Measurements from ENCODE around the gene MUC13. TPM values are rescaled to one million over a fixed set of nuclear protein-coding genes. Genes with fewer than 3 reads are reported as not detected.

Gene MUC13
- total and polyA plus RNA-seq, 9 of the 15 experiments (the other 6 are each of a cell fraction or from before 2014, with no cell fraction given): 0.09 TPM; not detected in 8

DNA sequence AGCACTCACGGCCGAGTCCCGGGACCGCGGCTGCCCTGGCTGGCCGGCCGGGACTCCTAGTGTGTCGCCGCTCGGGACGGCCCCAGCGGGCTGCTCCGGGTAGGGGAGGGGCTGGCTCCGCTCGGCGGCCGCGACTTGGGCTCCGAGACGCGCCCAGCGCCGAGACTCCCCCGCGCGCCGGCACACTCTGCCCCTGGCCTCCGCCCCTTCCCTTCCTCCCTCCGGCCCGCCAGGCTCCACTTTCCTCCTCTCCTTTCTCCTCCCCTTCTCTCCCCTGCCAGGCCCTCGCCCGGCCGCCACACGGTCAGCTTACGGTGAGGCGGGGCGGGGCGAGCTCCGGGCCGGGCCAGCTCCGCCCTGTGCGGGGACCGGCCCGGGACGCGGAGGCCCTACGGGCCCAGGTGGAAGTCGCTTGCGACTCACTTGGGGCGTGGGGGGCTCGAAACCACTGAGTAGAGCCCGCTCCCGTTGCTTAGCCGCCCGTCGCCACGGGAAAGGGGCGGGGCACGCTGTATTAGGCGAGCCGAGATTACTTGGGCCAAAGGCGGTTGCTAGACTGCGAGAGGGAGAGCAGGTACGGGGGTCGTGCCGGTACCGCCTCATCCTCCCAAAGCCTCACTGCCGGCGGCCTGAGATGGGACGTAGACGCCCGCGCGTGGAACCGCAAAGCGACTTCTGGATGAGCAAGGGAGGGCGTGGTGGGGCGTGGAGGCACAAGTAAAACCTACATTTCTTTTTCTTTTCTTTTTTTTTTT lies 47.2 kb downstream of the MUC13 start, which contains the start of gene ITGB5 (continued):
- TF ChIP-seq HNRNPL (IDR thresholded peaks at IDR 0.05; ENCODE audit: low read depth, low read length): peak; percentile 38; the same call in 1 of the 2 replicates
- no peak for TF ChIP-seq DNMT1 (IDR thresholded peaks at IDR 0.05)
- TF ChIP-seq, protein P1, sequence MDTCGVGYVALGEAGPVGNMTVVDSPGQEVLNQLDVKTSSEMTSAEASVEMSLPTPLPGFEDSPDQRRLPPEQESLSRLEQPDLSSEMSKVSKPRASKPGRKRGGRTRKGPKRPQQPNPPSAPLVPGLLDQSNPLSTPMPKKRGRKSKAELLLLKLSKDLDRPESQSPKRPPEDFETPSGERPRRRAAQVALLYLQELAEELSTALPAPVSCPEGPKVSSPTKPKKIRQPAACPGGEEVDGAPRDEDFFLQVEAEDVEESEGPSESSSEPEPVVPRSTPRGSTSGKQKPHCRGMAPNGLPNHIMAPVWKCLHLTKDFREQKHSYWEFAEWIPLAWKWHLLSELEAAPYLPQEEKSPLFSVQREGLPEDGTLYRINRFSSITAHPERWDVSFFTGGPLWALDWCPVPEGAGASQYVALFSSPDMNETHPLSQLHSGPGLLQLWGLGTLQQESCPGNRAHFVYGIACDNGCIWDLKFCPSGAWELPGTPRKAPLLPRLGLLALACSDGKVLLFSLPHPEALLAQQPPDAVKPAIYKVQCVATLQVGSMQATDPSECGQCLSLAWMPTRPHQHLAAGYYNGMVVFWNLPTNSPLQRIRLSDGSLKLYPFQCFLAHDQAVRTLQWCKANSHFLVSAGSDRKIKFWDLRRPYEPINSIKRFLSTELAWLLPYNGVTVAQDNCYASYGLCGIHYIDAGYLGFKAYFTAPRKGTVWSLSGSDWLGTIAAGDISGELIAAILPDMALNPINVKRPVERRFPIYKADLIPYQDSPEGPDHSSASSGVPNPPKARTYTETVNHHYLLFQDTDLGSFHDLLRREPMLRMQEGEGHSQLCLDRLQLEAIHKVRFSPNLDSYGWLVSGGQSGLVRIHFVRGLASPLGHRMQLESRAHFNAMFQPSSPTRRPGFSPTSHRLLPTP (IDR thresholded peaks at IDR 0.05; ENCODE audit: borderline replicate concordance, extremely low read depth, insufficient read length): no peak
- TF ChIP-seq SREBF1 (IDR thresholded peaks at IDR 0.05; ENCODE audit: borderline replicate concordance, low read depth, low read length): no peak
- TF ChIP-seq, protein P2, sequence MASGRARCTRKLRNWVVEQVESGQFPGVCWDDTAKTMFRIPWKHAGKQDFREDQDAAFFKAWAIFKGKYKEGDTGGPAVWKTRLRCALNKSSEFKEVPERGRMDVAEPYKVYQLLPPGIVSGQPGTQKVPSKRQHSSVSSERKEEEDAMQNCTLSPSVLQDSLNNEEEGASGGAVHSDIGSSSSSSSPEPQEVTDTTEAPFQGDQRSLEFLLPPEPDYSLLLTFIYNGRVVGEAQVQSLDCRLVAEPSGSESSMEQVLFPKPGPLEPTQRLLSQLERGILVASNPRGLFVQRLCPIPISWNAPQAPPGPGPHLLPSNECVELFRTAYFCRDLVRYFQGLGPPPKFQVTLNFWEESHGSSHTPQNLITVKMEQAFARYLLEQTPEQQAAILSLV (tag; IDR thresholded peaks at IDR 0.05): no peak
- TF ChIP-seq ZNF224 (CRISPR knock-in tag; IDR thresholded peaks at IDR 0.05): no peak
- TF ChIP-seq, protein P3, sequence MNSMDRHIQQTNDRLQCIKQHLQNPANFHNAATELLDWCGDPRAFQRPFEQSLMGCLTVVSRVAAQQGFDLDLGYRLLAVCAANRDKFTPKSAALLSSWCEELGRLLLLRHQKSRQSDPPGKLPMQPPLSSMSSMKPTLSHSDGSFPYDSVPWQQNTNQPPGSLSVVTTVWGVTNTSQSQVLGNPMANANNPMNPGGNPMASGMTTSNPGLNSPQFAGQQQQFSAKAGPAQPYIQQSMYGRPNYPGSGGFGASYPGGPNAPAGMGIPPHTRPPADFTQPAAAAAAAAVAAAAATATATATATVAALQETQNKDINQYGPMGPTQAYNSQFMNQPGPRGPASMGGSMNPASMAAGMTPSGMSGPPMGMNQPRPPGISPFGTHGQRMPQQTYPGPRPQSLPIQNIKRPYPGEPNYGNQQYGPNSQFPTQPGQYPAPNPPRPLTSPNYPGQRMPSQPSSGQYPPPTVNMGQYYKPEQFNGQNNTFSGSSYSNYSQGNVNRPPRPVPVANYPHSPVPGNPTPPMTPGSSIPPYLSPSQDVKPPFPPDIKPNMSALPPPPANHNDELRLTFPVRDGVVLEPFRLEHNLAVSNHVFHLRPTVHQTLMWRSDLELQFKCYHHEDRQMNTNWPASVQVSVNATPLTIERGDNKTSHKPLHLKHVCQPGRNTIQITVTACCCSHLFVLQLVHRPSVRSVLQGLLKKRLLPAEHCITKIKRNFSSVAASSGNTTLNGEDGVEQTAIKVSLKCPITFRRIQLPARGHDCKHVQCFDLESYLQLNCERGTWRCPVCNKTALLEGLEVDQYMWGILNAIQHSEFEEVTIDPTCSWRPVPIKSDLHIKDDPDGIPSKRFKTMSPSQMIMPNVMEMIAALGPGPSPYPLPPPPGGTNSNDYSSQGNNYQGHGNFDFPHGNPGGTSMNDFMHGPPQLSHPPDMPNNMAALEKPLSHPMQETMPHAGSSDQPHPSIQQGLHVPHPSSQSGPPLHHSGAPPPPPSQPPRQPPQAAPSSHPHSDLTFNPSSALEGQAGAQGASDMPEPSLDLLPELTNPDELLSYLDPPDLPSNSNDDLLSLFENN (IDR thresholded peaks at IDR 0.05; ENCODE audit: low read depth in 2 of 2, low read length in 2 of 2): no peak
- no peak for TF ChIP-seq GTF2F1 (IDR thresholded peaks at IDR 0.05; ENCODE audit: low read depth, low read length)
- TF ChIP-seq FOXP1 (CRISPR knock-in tag; IDR thresholded peaks at IDR 0.05): no peak
- no peak for TF ChIP-seq ZNF347 (CRISPR knock-in tag; IDR thresholded peaks at IDR 0.05; ENCODE audit: low read depth)

All from K562 (cell line).